Subcutaneous adipose tissue (tissue), 4 donors: ENCODE measurements around the gene TSC22D2. TPM values are rescaled to one million over a fixed set of nuclear protein-coding genes. Genes with fewer than 3 reads are reported as not detected.

ENCODE experiments used
- total RNA-seq, 4 donors: library from RNA; depleted of rRNA; stranded (reverse); fragments of >200 nt; gene quantifications; one replicate each; pipeline ENCODE4 v1.1.0, GENCODE V29; 2016
- TF ChIP-seq, protein P1 (sequence below): fragments of 450-650 bp; IDR thresholded peaks from one replicate; pipeline ENCODE4 v1.5.1; 2016; ENCODE audit warnings: low read depth, mild to moderate bottlenecking, control low read depth, antibody characterized with exemption, moderate library complexity

Gene TSC22D2
- total RNA-seq, 4 donors from 2014 or later: 11.2 to 36.5 (median 18.0) TPM

DNA sequence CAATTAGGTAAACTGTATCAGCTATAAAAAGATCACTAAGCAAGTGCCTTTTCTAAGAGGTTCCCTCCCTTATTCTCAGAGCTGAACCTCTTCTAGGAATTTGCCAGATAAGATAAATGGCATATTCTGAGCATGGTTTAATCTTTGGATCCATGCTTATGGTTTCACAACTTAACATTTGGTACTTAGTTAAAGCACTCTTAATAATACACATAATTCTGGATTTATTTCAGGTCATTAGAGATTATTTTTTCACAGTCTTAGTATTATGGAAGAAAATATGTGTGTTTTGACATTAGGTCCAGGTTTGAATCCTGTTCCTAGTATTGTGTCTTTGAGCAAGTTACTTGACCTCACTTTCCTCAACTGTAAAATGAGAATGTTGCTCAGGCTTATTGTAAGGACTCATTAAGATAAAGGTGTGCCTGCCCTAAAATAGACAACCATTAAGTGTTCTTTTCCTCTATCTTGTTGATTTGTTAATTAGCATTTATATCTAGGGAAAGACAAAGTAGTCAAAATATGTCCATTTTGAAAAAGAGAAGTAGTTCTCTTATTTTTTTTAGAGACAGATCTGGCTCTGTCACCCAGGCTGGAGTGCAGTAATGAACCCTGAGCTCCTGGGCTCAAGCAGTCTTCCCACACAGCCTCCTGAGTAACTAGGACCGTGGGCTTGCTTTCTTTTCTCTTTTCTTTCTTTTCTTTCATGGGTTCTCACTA is 43.4 kb downstream of the TSC22D2 start:
- TF ChIP-seq, protein P1, sequence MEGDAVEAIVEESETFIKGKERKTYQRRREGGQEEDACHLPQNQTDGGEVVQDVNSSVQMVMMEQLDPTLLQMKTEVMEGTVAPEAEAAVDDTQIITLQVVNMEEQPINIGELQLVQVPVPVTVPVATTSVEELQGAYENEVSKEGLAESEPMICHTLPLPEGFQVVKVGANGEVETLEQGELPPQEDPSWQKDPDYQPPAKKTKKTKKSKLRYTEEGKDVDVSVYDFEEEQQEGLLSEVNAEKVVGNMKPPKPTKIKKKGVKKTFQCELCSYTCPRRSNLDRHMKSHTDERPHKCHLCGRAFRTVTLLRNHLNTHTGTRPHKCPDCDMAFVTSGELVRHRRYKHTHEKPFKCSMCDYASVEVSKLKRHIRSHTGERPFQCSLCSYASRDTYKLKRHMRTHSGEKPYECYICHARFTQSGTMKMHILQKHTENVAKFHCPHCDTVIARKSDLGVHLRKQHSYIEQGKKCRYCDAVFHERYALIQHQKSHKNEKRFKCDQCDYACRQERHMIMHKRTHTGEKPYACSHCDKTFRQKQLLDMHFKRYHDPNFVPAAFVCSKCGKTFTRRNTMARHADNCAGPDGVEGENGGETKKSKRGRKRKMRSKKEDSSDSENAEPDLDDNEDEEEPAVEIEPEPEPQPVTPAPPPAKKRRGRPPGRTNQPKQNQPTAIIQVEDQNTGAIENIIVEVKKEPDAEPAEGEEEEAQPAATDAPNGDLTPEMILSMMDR: no peak

DNA sequence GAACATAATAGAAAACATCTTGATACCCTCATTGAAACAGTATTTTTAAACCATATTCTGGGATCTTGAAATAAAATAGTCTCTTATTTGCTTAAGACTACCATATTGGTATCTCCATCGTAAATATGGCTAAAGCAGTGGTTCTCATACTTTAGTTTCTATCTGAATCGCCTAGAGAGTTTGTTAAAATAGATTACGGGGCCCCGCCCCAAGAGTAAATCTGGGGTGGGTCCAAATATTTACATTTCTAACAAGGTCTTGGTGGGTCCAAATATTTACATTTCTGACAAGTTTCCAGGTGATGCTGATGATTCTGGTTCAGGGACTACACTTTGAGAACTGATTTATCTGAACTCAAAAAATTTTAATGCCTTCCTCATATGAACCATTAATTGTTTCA is 45.3 kb downstream of the TSC22D2 start:
- TF ChIP-seq, protein P1: no peak

DNA sequence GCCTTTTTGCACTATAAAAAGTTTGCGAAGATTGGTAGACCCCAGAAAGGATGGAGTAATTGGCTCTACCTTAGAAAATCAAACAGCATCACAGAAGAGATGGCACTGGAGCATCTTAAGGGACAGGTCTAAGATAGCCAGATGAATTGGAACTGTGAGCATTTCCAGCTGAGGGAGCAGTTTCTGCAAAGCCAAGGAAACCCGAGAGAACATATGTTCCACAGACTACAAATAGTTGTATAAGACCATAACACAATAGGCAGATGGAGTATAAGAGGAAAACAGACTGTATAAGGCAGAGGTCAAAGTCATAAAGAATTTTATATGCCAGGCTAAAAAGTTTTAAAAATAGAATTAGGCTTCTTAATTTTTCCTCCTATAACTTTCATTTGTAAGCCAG is 46.0 kb downstream of the TSC22D2 start:
- TF ChIP-seq, protein P1: no peak

- TF ChIP-seq, protein P1: no peak
Observed at GRCh38 chr3:150454622-150455021, 46.5 kb downstream of the TSC22D2 start.

DNA sequence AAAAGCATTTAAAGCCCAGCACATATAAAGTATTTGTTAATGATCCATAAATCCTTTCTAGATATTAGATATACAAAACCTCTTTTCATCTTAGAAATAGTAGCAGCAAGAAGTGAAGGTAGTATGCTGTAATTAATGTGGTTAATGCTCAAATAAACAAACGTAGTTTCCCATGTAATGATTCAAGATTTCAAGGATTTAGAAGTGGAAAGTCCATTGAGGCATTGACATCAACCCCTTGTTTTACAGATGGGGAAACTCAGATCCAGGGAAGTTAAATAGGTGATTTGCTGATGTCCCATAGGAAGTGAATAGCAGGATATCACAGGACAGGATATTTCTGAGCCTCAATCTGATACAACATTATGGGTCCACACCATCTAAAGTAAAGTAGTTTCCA is 47.2 kb downstream of the TSC22D2 start:
- TF ChIP-seq, protein P1: no peak

- TF ChIP-seq, protein P1: no peak
Observed at GRCh38 chr3:150458001-150458400, 49.9 kb downstream of the TSC22D2 start.

- TF ChIP-seq, protein P1: no peak
Observed at GRCh38 chr3:150460484-150460883, 52.4 kb downstream of the TSC22D2 start.
